ENCODE results near the gene WDR33.

WDR33 gene

DNA sequence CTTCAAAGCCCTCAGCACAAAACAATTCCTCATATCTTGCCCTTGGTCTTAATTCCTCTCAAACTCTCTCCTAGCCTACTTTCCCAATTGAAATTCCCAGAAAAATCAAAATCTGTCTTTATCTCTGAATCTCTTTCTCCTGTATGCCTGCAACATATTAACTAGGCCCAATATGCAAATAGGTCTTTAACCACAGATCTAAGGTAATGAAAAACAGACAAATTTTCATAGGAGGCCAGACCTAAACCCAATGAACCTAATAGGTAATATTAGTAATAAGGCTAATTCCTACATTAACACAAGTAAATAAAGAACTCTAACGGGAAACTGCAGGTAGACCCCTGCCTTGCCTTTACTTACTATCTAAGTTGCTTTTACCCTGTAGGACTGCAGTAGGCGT is 41.4 kb downstream of the WDR33 start:
- Histone ChIP-seq H3K9me3 (no peaks in the 10 kb centered on the region), H3K4me3 (ENCODE audit: low read depth in 1 of 2, low read length in 1 of 2) (no peak overlapping the region), H3K36me3 (peaks cover 54% of the 10 kb centered on the region), H3K4me1 (ENCODE audit: control insufficient read depth in 1 of 2, insufficient read depth in 1 of 2, low read depth in 1 of 2, low read length in 1 of 2) (no peaks in the 10 kb centered on the region), H3K27me3 (no peaks in the 10 kb centered on the region), H3K27ac (no peak overlapping the region)
- no peak for TF ChIP-seq CTCF (IDR thresholded peaks at IDR 0.05)

- no peak for TF ChIP-seq CTCF (IDR thresholded peaks at IDR 0.05)
- Histone ChIP-seq H3K36me3 (peaks cover 61% of the 10 kb centered on the region), H3K27ac (no peak overlapping the region)
These were observed 42.0 kb downstream of the WDR33 start for GRCh38 chr2:127768775-127769479.

GRCh38 chr2:127763776-127764175 is 47.2 kb downstream of the WDR33 start:
- H3K4me3 ChIP-seq (ENCODE audit: low read depth in 1 of 2, low read length in 1 of 2), result no peak overlapping the region
- H3K36me3 ChIP-seq, result peaks cover 93% of the 10 kb centered on the region
- H3K27ac ChIP-seq, result no peak overlapping the region
- H3K27me3 ChIP-seq, result no peaks in the 10 kb centered on the region
- TF ChIP-seq CTCF (IDR thresholded peaks at IDR 0.05), result no peak
- no peaks in the 10 kb centered on the region for H3K4me1 ChIP-seq (ENCODE audit: control insufficient read depth in 1 of 2, insufficient read depth in 1 of 2, low read depth in 1 of 2, low read length in 1 of 2)
- H3K9me3 ChIP-seq, result no peaks in the 10 kb centered on the region

More at GRCh38 chr2:127768775-127769479, 42.0 kb downstream of the WDR33 start:
- Histone ChIP-seq H3K9me3 (no peaks in the 10 kb centered on the region), H3K27me3 (no peaks in the 10 kb centered on the region), H3K4me3 (ENCODE audit: low read depth in 1 of 2, low read length in 1 of 2) (no peak overlapping the region), H3K4me1 (ENCODE audit: control insufficient read depth in 1 of 2, insufficient read depth in 1 of 2, low read depth in 1 of 2, low read length in 1 of 2) (no peaks in the 10 kb centered on the region)

DNA sequence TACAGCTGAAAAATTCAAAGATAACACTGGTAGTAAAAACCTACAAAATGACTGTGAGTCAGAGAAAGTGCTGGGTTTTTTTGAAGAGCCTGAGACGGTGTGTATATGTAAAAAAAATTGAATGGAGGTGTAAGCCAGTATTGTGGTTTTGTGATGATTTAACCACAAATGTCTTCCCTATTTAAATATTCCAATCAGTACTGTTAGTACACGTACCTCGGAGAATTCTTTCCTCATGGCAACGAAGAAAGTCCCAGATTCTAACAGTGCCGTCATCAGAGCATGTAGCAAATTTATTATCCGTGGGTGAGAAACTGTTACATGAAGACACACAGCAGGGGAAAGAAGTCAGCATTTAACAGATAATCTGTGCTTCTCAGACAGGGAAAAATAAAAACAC is 48.1 kb downstream of the WDR33 start:
- no peak overlapping the region for H3K4me3 ChIP-seq (ENCODE audit: low read depth in 1 of 2, low read length in 1 of 2)
- H3K27me3 ChIP-seq, result no peaks in the 10 kb centered on the region
- no peaks in the 10 kb centered on the region for H3K4me1 ChIP-seq (ENCODE audit: control insufficient read depth in 1 of 2, insufficient read depth in 1 of 2, low read depth in 1 of 2, low read length in 1 of 2)
- H3K36me3 ChIP-seq, result peaks cover 92% of the 10 kb centered on the region
- no peak for TF ChIP-seq CTCF (IDR thresholded peaks at IDR 0.05)
- no peaks in the 10 kb centered on the region for H3K9me3 ChIP-seq
- H3K27ac ChIP-seq, result no peak overlapping the region

GRCh38 chr2:127762441-127762840 is 48.5 kb downstream of the WDR33 start:
- Histone ChIP-seq H3K4me3 (ENCODE audit: low read depth in 1 of 2, low read length in 1 of 2) (no peak overlapping the region), H3K36me3 (peaks cover 92% of the 10 kb centered on the region), H3K4me1 (ENCODE audit: control insufficient read depth in 1 of 2, insufficient read depth in 1 of 2, low read depth in 1 of 2, low read length in 1 of 2) (no peaks in the 10 kb centered on the region), H3K27ac (no peak overlapping the region), H3K9me3 (no peaks in the 10 kb centered on the region), H3K27me3 (no peaks in the 10 kb centered on the region)
- TF ChIP-seq CTCF (IDR thresholded peaks at IDR 0.05), result no peak
